Measurements from ENCODE around the gene ATOX1. TPM values are rescaled to one million over a fixed set of nuclear protein-coding genes. Genes with fewer than 3 reads are reported as not detected.

Gene ATOX1
- total RNA-seq, 1 experiment from 2014 or later: 202 TPM

DNA sequence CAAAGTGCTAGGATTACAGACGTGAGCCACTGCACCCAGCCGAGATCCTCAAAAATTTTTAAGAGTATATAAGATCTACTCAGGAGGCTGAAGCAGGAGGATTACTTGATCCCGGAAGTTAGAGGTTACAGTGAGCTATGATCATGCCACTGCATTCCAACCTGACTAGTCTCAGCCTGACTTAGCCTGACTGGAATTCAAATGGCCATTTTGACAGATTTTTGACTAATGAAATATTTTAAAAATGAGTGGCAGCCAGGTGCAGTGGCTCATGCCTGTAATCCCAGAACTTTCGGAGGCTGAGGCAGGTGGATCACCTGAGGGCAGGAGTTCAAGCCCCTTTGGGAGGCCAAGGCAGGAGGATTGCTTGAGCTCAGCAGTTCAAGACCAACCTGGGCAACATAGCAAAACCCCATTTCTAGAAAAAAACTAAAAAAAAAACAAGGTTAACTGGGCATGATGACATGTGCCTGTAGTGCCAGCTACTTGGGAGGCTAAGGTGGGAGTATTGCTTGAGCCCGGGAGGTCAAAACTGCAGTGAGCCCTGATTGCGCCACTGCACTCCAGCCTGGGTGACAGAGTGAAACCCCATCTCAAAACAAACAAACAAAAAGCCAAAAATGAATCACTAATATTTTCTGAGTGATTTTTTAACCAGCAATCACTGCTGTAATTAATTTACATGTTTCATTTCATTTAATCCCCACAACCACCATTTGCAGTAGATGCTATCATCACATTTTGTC, 16.6 kb downstream of the ATOX1 start:
- BruUV-seq (replicated peaks): no TSS peak
- DNase-seq (ENCODE audit: low read depth, low spot score) (peak; percentile 74), ATAC-seq (no peak; the same call in 1 of the 2 replicates)
- ChIA-PET CTCF (interaction anchor here (0.7 to 3.9 kb wide), 3 partner anchors 33 to 90 kb away, joined by 3 to 39 read pairs (median 25); no protein-coding TSS in a partner anchor), POLR2A (interaction anchor here (0.7 kb wide), 1 partner anchor 15 kb away, joined by 3 read pairs; no protein-coding TSS in a partner anchor)
- in situ Hi-C loops (cut with HindIII; ENCODE audit: low pct_unique_long_range_greater_than_20kb, low sequenced_read_pairs): no loop called here
- no peaks in the 10 kb centered on the region for H3K27me3 ChIP-seq (ENCODE audit: control insufficient read depth, insufficient read depth, low read length)
- no peaks in the 10 kb centered on the region for H3K9me3 ChIP-seq (ENCODE audit: control insufficient read depth, insufficient read depth, low read depth, low read length)
- peak overlapping the region; percentile 90 for H3K27ac ChIP-seq (ENCODE audit: low read length)
- TF ChIP-seq POLR2AphosphoS5 (IDR thresholded peaks at IDR 0.05; ENCODE audit: low read depth, low read length) (no peak), TCF7L2 (IDR thresholded peaks at IDR 0.05; ENCODE audit: low read depth, low read length) (no peak), SIN3A (IDR thresholded peaks at IDR 0.05; ENCODE audit: borderline replicate concordance, insufficient read depth, low read depth, low read length) (no peak), REST (IDR thresholded peaks at IDR 0.05; ENCODE audit: insufficient read depth in 1 of 2, low read depth in 2 of 2, low read length in 1 of 2) (no peak), CTCF (IDR thresholded peaks at IDR 0.05) (no peak)
- intact Hi-C loops (cut with micrococcal nuclease; ENCODE audit: unreplicated experiment): loop anchor here (1.0 to 5.0 kb wide), 3 partner anchors 83 to 295 kb away; partner anchors contain the start of gene SLC36A1
- peaks cover 45% of the 10 kb centered on the region for H3K4me1 ChIP-seq (ENCODE audit: control insufficient read depth, insufficient read depth, low read length)
- H3K4me3 ChIP-seq (ENCODE audit: low read depth in 2 of 2, low read length in 2 of 2): no peak overlapping the region
- H3K36me3 ChIP-seq (ENCODE audit: control insufficient read depth, insufficient read depth, low read length): peaks cover 2% of the 10 kb centered on the region; the same call in 1 of the 2 replicates

DNA sequence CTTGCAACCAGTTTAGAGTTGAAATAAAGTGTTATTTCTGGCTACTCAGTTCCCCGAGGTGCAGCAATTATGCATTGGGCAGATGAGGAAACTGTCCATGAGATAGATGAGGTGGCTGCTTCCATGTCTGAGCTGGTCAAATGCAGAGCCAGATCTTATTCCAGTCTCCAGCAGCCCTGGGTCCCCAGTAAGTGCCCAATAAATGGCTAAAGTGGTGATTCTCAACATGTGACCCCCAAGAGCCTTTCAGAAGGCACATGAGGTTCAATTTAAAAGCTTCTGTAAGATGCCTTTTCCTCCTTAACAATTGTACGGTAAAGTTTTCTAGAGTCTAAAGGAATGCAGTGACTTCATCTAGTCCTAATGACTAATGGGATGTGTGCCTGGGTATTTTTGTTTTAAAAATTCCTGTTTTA, 17.5 kb downstream of the ATOX1 start:
- BruUV-seq (replicated peaks): no TSS peak
- in situ Hi-C loops (cut with HindIII; ENCODE audit: low pct_unique_long_range_greater_than_20kb, low sequenced_read_pairs): no loop called here

More for the DNA sequence above, 17.5 kb downstream of the ATOX1 start:
- H3K36me3 ChIP-seq (ENCODE audit: control insufficient read depth, insufficient read depth, low read length): peaks cover 2% of the 10 kb centered on the region; the same call in 1 of the 2 replicates
- ChIA-PET CTCF (interaction anchor here (0.5 to 3.9 kb wide), 9 partner anchors 12 to 572 kb away, joined by 3 to 39 read pairs (median 4); no protein-coding TSS in a partner anchor), POLR2A (no interaction called here)
- H3K27me3 ChIP-seq (ENCODE audit: control insufficient read depth, insufficient read depth, low read length): no peaks in the 10 kb centered on the region
- ATAC-seq (peak; percentile 37), DNase-seq (ENCODE audit: low read depth, low spot score) (peak; percentile 42)
- H3K9me3 ChIP-seq (ENCODE audit: control insufficient read depth, insufficient read depth, low read depth, low read length): no peaks in the 10 kb centered on the region
- H3K4me3 ChIP-seq (ENCODE audit: low read depth in 2 of 2, low read length in 2 of 2): no peak overlapping the region
- no peak for TF ChIP-seq SIN3A (IDR thresholded peaks at IDR 0.05; ENCODE audit: borderline replicate concordance, insufficient read depth, low read depth, low read length)
- TF ChIP-seq REST (IDR thresholded peaks at IDR 0.05; ENCODE audit: insufficient read depth in 1 of 2, low read depth in 2 of 2, low read length in 1 of 2): no peak
- TF ChIP-seq TCF7L2 (IDR thresholded peaks at IDR 0.05; ENCODE audit: low read depth, low read length): no peak
- peak; percentile 40 for TF ChIP-seq CTCF (IDR thresholded peaks at IDR 0.05)
- TF ChIP-seq POLR2AphosphoS5 (IDR thresholded peaks at IDR 0.05; ENCODE audit: low read depth, low read length): no peak
- H3K4me1 ChIP-seq (ENCODE audit: control insufficient read depth, insufficient read depth, low read length): peaks cover 45% of the 10 kb centered on the region
- peak overlapping the region; percentile 90 for H3K27ac ChIP-seq (ENCODE audit: low read length)
- intact Hi-C loops (cut with micrococcal nuclease; ENCODE audit: unreplicated experiment): loop anchor here (2.0 to 5.0 kb wide), 2 partner anchors 219 to 294 kb away; partner anchors contain the start of gene SLC36A1
